HG03108 (cell line): Measurements from ENCODE around the gene IL11.
"Not testable (repeated sequence)": the region's sequence is repeated elsewhere in the genome, so short reads cannot be mapped to it uniquely, and the experiment has no call there.

Experiments
- ATAC-seq: cut with Tn5 transposase; IDR thresholded peaks from one replicate; pipeline ENCODE4 v1.9.1; 2021; ENCODE audit warnings: moderate library complexity; ENCODE audit not compliant: unreplicated experiment

IL11 gene

GRCh38 chr19:55336101-55336500, 34.2 kb downstream of the IL11 start:
- ATAC-seq, result no peak

DNA sequence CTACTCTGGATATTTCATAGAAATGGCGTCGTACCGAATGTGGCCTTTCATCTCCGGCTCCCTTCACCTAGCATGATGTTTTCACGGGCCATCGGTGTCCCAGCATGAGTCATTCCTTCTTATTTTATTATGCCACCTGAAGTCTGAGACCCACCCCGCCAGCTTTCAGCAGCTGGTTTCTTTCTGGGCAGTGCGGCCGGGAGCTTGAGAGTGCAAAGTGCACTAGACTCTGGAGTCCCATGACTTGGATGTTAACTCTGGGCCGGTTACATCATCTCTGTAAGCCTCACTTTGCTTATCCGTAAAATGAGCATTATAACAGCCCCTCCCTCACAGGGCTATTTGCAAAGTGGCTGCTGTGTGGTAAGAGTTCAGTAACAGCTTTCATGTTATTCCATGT, 36.4 kb downstream of the IL11 start:
- ATAC-seq, result no peak

DNA sequence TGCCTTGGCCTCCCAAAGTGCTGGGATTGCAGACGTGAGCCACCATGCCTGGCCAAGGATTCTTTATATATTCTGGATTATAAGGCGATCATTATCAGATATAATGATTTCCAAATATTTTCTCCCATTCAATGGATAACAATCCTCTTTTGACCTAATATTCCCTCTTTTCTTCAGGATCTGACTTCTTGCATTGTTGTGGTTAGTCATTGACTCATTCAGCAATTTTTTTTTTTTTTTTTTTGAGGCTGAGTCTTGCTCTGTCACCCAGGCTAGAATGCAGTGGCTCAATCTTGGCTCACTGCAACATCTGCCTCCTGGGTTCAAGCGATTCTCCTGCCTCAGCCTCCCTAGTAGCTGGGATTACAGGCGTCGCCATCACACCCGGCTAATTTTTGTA, 40.5 kb downstream of the IL11 start:
- not testable (repeated sequence) for ATAC-seq

DNA sequence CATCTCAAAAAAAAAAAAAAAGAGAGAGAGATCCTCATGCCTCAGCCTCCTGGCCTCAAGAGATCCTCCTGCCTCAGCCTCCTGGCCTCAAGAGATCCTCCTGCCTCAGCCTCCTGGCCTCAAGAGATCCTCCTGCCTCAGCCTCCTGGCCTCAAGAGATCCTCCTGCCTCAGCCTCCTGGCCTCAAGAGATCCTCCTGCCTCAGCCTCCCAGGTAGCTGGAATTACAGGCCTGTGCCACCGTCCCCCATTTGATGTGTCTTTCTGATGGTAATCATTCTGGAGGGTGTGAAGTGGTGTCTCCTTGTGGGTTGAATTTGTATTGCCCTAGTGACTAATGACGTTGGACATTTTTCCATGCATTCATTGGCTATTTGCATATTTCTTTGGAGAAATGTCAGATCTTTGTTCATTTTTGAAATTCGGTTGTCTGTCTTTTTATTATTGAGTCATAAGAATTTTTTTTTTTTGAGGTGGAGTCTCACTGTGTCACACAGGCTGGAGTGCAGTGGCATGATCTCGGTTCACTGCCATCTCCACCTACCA, 41.4 kb downstream of the IL11 start:
- not testable (repeated sequence) for ATAC-seq

GRCh38 chr19:55325172-55325571, 45.1 kb downstream of the IL11 start, which contains the start of gene TMEM150B:
TMEM150B (minus strand) TSS chr19:55325341; CDS start chr19:55321036, 4,305 bp downstream.
- ATAC-seq, result no peak

- ATAC-seq, result no peak
Measured at GRCh38 chr19:55324662-55325061, 45.6 kb downstream of the IL11 start.

- ATAC-seq, result no peak
Measured at GRCh38 chr19:55322204-55322885, 47.9 kb downstream of the IL11 start.

DNA sequence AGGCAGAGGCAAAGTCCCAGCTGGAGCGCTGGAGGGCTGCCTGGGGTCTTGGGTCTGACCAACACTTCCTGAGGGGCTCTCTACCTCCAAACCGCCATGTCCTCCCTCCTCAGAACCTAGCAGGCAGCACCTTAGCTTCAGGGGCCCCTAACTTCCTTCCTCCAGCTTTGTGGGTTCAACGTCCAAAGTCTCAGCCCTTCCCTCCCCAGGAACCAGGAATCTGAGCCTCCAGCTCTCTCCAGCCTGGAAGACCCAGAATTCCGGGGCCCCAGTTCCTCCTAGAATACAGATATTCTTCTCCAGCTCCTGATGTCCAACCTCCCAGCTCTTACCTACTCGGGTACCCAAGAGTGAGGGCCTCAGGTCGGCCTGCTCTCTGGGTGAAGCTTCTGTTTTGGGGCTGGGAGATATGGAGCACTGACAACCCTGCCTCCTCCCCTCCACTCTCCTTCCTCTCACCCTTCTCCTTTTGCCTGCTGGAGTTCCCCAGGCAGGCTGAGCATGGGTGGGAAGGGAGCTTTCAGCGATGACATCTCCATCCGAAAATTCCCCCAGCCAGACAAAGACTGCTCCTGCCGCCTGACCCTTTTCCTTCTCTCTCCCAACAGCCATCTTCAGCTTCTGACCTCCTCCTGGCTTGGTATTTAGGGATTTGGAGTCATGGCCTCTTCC, 48.7 kb downstream of the IL11 start:
- ATAC-seq, result no peak

- ATAC-seq, result no peak
Measured at GRCh38 chr19:55320844-55321419, 49.3 kb downstream of the IL11 start.

- no peak for ATAC-seq
Measured at GRCh38 chr19:55319785-55320184, 50.5 kb downstream of the IL11 start.

GRCh38 chr19:55316646-55317045, 53.6 kb downstream of the IL11 start:
- no peak for ATAC-seq

- no peak for ATAC-seq
Measured at GRCh38 chr19:55315956-55316525, 54.2 kb downstream of the IL11 start.

DNA sequence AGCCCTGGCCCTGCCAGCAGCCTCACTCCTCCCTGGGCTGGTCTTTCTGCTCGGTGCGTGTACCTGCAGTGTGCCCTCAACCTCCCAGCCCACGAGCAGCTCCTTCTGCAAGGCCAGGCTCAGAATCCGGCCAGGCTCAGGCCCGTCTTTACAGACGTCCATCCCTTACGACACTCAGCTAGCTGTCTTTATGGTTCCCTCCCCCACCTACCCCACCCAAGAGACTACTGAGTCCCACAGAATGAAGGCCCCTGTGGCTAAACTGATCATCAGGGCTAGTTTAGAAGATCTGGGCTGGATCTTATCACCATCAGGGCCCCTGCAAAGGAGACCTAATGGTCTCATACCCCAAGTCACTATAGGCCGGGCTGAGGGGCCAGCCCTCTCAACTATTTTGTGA, 55.9 kb downstream of the IL11 start:
- no peak for ATAC-seq
